Suprapubic skin (tissue), 4 donors: ENCODE measurements around the gene ARHGEF11. TPM values are rescaled to one million over a fixed set of nuclear protein-coding genes. Genes with fewer than 3 reads are reported as not detected.

Experiments used
- DNase-seq, 2 donors: peaks; one replicate each; pipeline ENCODE4 v3.0.0-alpha.2; 2019; ENCODE audit warnings: low spot score in 2 of 2
- H3K27ac ChIP-seq: fragments of 200-600 bp; sonication (generic); one replicate; pipeline ENCODE4 v1.5.1; 2019
- H3K27me3 ChIP-seq: fragments of 200-600 bp; sonication (generic); one replicate; pipeline ENCODE4 v1.5.1; 2019
- H3K36me3 ChIP-seq: fragments of 200-600 bp; sonication (generic); one replicate; pipeline ENCODE4 v1.5.1; 2019
- H3K4me1 ChIP-seq: fragments of 200-600 bp; sonication (generic); one replicate; pipeline ENCODE4 v1.5.1; 2019
- H3K4me3 ChIP-seq: fragments of 200-600 bp; sonication (generic); one replicate; pipeline ENCODE4 v1.5.1; 2019; ENCODE audit warnings: mild to moderate bottlenecking
- H3K9me3 ChIP-seq: fragments of 200-600 bp; sonication (generic); one replicate; pipeline ENCODE4 v1.5.1; 2019
- EP300 ChIP-seq: sonication (generic); formaldehyde crosslinking; IDR thresholded peaks from one replicate; pipeline ENCODE4 v1.6.1; 2017; ENCODE audit warnings: antibody characterized with exemption
- POLR2A ChIP-seq, 2 donors: fragments of 450-650 bp; IDR thresholded peaks; one replicate each; pipeline ENCODE4 v1.6.1; 2017; ENCODE audit warnings: antibody characterized with exemption in 2 of 2, mild to moderate bottlenecking in 2 of 2, moderate library complexity in 2 of 2
- POLR2AphosphoS5 ChIP-seq, 3 donors: sonication (generic); formaldehyde crosslinking; IDR thresholded peaks; one replicate each; pipeline ENCODE4 v1.6.1; 2017; ENCODE audit warnings: antibody characterized with exemption in 3 of 3
- WGBS: methylation state at CpG from one replicate; pipeline ENCODE4 v1.1.5; 2018; 5-methylcytosine and 5-hydroxymethylcytosine counted together
- total RNA-seq, 4 donors: library from RNA; depleted of rRNA; stranded (reverse); fragments of >200 nt; gene quantifications; one replicate each; pipeline ENCODE4 v1.1.0, GENCODE V29; 2016
- TF ChIP-seq, protein P1 (sequence below), 2 donors: fragments of 200-600 bp in 1 of 2; fragments of 450-650 bp in 1 of 2; sonication (generic) in 1 of 2; IDR thresholded peaks; one replicate each; pipeline ENCODE4 v1.5.1; 2016 to 2019; ENCODE audit warnings: antibody characterized with exemption in 2 of 2, mild to moderate bottlenecking in 1 of 2, moderate library complexity in 1 of 2

The ARHGEF11 gene
- 10 to 100 TPM; 30.7 to 46.1 (median 40.3) TPM for total RNA-seq

DNA sequence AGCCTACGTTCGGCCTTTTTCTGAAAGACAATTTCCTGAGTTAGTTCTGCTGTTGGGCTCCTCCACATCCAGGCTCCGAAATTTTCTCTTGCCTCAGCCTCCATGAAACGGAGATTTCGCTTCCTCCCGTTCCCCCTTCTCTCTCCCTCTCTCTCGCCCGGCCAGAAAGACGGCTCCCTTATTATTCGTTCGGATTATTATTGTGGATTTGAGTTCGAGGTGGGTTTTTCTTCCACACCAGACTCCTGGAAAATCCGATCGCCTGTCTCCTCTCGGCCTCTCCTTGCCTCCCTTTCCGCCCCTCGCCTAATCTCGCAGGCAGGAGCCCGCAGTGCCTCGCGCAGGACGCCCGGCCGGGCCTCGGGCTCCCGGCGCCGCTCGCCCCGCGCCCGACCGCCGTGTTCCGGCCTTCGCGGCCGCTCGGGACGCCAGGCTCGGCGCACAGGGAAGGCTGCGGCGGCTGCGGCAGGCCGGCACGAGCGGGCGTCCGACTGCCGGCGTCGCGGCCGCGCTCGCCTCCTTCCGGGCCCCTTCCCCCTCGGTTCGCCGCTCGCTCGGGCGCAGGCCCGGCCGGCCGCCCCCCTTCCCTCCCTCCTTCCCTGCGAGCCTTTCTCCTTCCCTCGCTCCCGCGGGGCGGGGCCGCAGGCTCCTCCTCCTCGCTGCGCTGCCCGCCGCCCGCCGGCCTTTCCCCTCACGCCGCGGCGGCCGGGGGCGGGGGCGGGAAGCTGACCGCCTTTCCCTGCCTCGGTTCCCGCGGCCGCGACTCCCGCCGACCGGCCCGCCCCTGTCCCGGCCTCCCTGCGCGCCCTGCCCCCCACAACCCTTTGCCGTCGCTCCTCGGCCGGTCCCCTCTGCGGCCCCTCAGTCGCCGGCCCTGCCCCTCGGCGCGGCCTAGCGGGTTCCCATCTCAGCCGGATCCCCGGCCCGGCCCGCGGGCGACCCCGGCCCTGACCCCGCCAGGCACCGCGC, at the start of gene ARHGEF11:
ARHGEF11 (minus strand) TSS at position 493 of the 969 bp plus-strand sequence. CDS start 1,412 bp downstream, outside the sequence.
- peak; percentile 88 to 91 for DNase-seq

DNA sequence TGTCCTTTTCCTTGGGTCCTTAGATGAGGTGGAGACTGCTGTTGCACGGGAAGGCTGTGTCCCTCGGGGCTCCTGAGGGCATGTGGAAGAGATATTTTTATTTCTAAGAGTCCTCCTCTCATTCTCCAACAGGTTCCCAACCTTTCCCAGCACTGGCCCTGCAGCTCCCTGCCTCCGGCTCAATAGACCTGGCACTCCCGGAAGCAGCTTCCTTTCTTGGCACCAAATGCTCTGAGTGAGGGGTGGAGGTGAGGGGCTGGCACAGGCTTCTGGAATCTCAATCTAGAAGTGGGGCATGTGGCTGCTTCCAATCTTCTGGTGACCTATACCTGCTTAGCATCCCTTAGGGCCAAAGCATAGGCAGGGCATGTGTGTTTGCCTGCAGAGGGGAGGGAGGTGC, 49.5 kb upstream of the ARHGEF11 start:
- no peaks in the 10 kb centered on the region for H3K27me3 ChIP-seq
- H3K4me1 ChIP-seq: peaks cover 19% of the 10 kb centered on the region
- no peaks in the 10 kb centered on the region for H3K36me3 ChIP-seq
- WGBS: 33% methylated on average over 4 of the region's 4 CpGs
- TF ChIP-seq POLR2A (IDR thresholded peaks at IDR 0.05) (no peak), POLR2AphosphoS5 (IDR thresholded peaks at IDR 0.05) (no peak), EP300 (no peak)
- TF ChIP-seq, protein P1, sequence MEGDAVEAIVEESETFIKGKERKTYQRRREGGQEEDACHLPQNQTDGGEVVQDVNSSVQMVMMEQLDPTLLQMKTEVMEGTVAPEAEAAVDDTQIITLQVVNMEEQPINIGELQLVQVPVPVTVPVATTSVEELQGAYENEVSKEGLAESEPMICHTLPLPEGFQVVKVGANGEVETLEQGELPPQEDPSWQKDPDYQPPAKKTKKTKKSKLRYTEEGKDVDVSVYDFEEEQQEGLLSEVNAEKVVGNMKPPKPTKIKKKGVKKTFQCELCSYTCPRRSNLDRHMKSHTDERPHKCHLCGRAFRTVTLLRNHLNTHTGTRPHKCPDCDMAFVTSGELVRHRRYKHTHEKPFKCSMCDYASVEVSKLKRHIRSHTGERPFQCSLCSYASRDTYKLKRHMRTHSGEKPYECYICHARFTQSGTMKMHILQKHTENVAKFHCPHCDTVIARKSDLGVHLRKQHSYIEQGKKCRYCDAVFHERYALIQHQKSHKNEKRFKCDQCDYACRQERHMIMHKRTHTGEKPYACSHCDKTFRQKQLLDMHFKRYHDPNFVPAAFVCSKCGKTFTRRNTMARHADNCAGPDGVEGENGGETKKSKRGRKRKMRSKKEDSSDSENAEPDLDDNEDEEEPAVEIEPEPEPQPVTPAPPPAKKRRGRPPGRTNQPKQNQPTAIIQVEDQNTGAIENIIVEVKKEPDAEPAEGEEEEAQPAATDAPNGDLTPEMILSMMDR (IDR thresholded peaks at IDR 0.05): no peak
- H3K4me3 ChIP-seq: no peak overlapping the region
- peak in 1 of 2 donors; percentile 40 for DNase-seq
- H3K9me3 ChIP-seq: no peaks in the 10 kb centered on the region
- no peak overlapping the region for H3K27ac ChIP-seq

More for the DNA sequence above, at the start of gene ARHGEF11:
- under 1% methylated on average over 74 of the region's 120 CpGs for WGBS
- Histone ChIP-seq H3K9me3 (no peaks in the 10 kb centered on the region), H3K4me3 (peak within 1 kb of the TSS; percentile 71), H3K4me1 (peaks cover 44% of the 10 kb centered on the region), H3K36me3 (no peaks in the 10 kb centered on the region), H3K27me3 (no peaks in the 10 kb centered on the region), H3K27ac (peak within 1 kb of the TSS; percentile 90)
- peak in 1 of 2 donors; percentile 68 for TF ChIP-seq POLR2A (IDR thresholded peaks at IDR 0.05)
- TF ChIP-seq EP300: no peak

- H3K9me3 ChIP-seq: no peaks in the 10 kb centered on the region
- H3K36me3 ChIP-seq: no peaks in the 10 kb centered on the region
- TF ChIP-seq POLR2A (IDR thresholded peaks at IDR 0.05) (no peak), POLR2AphosphoS5 (IDR thresholded peaks at IDR 0.05) (no peak), EP300 (no peak)
- TF ChIP-seq, protein P1 (IDR thresholded peaks at IDR 0.05): no peak
- DNase-seq: peak in 1 of 2 donors; percentile 74
- H3K4me1 ChIP-seq: peaks cover 19% of the 10 kb centered on the region
- 61% methylated on average over 7 of the region's 8 CpGs for WGBS
- H3K4me3 ChIP-seq: no peak overlapping the region
- no peaks in the 10 kb centered on the region for H3K27me3 ChIP-seq
- no peak overlapping the region for H3K27ac ChIP-seq
Observed at GRCh38 chr1:157092831-157093230, 47.3 kb upstream of the ARHGEF11 start.

- TF ChIP-seq POLR2A (IDR thresholded peaks at IDR 0.05) (no peak), EP300 (no peak)
- TF ChIP-seq, protein P1 (IDR thresholded peaks at IDR 0.05): no peak
- H3K27ac ChIP-seq: no peak overlapping the region
- H3K4me3 ChIP-seq: no peak overlapping the region
- no peaks in the 10 kb centered on the region for H3K36me3 ChIP-seq
- H3K4me1 ChIP-seq: peaks cover 19% of the 10 kb centered on the region
- no peaks in the 10 kb centered on the region for H3K9me3 ChIP-seq
- H3K27me3 ChIP-seq: no peaks in the 10 kb centered on the region
- WGBS: 93% methylated on average over 4 of the region's 4 CpGs
- DNase-seq: peak in 1 of 2 donors; percentile 32
Observed at GRCh38 chr1:157091668-157092273, 46.2 kb upstream of the ARHGEF11 start.

GRCh38 chr1:157091186-157091585, 45.6 kb upstream of the ARHGEF11 start:
- Histone ChIP-seq H3K9me3 (no peaks in the 10 kb centered on the region), H3K27ac (no peak overlapping the region), H3K4me3 (no peak overlapping the region), H3K27me3 (no peaks in the 10 kb centered on the region), H3K36me3 (no peaks in the 10 kb centered on the region), H3K4me1 (peaks cover 19% of the 10 kb centered on the region)
- TF ChIP-seq POLR2AphosphoS5 (IDR thresholded peaks at IDR 0.05) (no peak), EP300 (no peak), POLR2A (IDR thresholded peaks at IDR 0.05) (no peak)
- TF ChIP-seq, protein P1 (IDR thresholded peaks at IDR 0.05): no peak
- no peak for DNase-seq
- 86% methylated on average over 1 of the region's 4 CpGs for WGBS
